SK-N-SH (cell line): ENCODE results near the gene SOX3. TPM values are rescaled to one million over a fixed set of nuclear protein-coding genes. Genes with fewer than 3 reads are reported as not detected.

ENCODE experiments used
- CTCF ChIA-PET: fragments of 300-600, 350-600 bp; formaldehyde crosslinking; extraction: SDS; loops from one replicate; lab custom pipeline; 2021; lab: Yijun Ruan, JAX
- POLR2A ChIA-PET: fragments of 350-600 bp; sonication (Branson Sonifier 250); formaldehyde crosslinking; extraction: SDS; loops from one replicate; lab custom pipeline; 2020; ENCODE audit warnings: antibody characterized with exemption, inconsistent platforms; lab: Yijun Ruan, JAX
- DNase-seq: peaks from one replicate; pipeline ENCODE4 v3.0.0; 2012
- H2AFZ ChIP-seq: fragments of 200-600 bp; sonication (generic); 2 replicates; pipeline ENCODE4 v1.8.1; 2016; ENCODE audit warnings: antibody characterized with exemption, mild to moderate bottlenecking, low read depth
- H3F3A ChIP-seq: fragments of 200-600 bp; sonication (generic); replicated peaks from 2 replicates; pipeline ENCODE3; 2016; ENCODE audit warnings: antibody characterized with exemption, mild to moderate bottlenecking; ENCODE audit not compliant: insufficient read depth
- H3K27ac ChIP-seq, 2 experiments: fragments of 200-500 bp in 1 of 2; fragments of 200-600 bp in 1 of 2; sonication (Bioruptor generic) in 1 of 2; sonication (generic), shearing (Covaris generic) in 1 of 2; 2 replicates each; pipeline versions ENCODE4 v1.5.1 to v1.6.1; 2014 to 2016; ENCODE audit warnings: low read depth in 2 of 2, inconsistent platforms in 1 of 2, low read length in 1 of 2, mild to moderate bottlenecking in 1 of 2, mixed read lengths in 1 of 2
- H3K27me3 ChIP-seq: fragments of 200-600 bp; sonication (generic), shearing (Covaris generic); 2 replicates; pipeline ENCODE4 v1.6.1; 2016; ENCODE audit warnings: mixed run types; ENCODE audit not compliant: insufficient read depth
- H3K36me3 ChIP-seq, 2 experiments: fragments of 200-500 bp in 1 of 2; fragments of 200-600 bp in 1 of 2; sonication (Bioruptor generic) in 1 of 2; sonication (generic) in 1 of 2; replicated peaks in 1 of 2; 2 replicates each; pipeline versions ENCODE3 to v1.5.1; 2014 to 2016; ENCODE audit warnings: low read length in 1 of 2, mild to moderate bottlenecking in 1 of 2; ENCODE audit not compliant: insufficient read depth in 2 of 2, control insufficient read depth in 1 of 2
- H3K4me1 ChIP-seq, 2 experiments: fragments of 200-500 bp in 1 of 2; fragments of 200-600 bp in 1 of 2; sonication (Bioruptor generic) in 1 of 2; sonication (generic), shearing (Covaris generic) in 1 of 2; 2 replicates each; pipeline versions ENCODE4 v1.5.1 to v1.6.1; 2014 to 2016; ENCODE audit warnings: low read depth in 1 of 2, low read length in 1 of 2, mixed run types in 1 of 2; ENCODE audit not compliant: insufficient read depth in 2 of 2, control insufficient read depth in 1 of 2
- H3K4me2 ChIP-seq: fragments of 200-600 bp; sonication (generic), shearing (Covaris generic); 2 replicates; pipeline ENCODE4 v1.6.1; 2017; ENCODE audit warnings: mixed run types
- H3K4me3 ChIP-seq, 2 experiments: fragments of 200-500 bp in 1 of 2; fragments of 200-600 bp in 1 of 2; sonication (Bioruptor generic) in 1 of 2; sonication (generic), shearing (Covaris generic) in 1 of 2; 2 replicates each; pipeline versions ENCODE4 v1.5.1 to v1.8.1; 2014 to 2016; ENCODE audit warnings: low read depth in 2 of 2, inconsistent platforms in 1 of 2, low read length in 1 of 2, mild to moderate bottlenecking in 1 of 2, mixed read lengths in 1 of 2, moderate library complexity in 1 of 2
- H3K79me2 ChIP-seq: fragments of 200-600 bp; sonication (generic); 2 replicates; pipeline ENCODE4 v1.8.1; 2017; ENCODE audit warnings: mild to moderate bottlenecking; ENCODE audit not compliant: insufficient read depth
- H3K9ac ChIP-seq: fragments of 200-600 bp; sonication (generic); 2 replicates; pipeline ENCODE4 v1.6.1; 2017; ENCODE audit warnings: mixed run types
- H3K9me2 ChIP-seq: fragments of 200-600 bp; sonication (generic); 2 replicates; pipeline ENCODE4 v1.6.1; 2017; ENCODE audit warnings: mixed run types
- H3K9me3 ChIP-seq: fragments of 200-600 bp; sonication (generic); 2 replicates; pipeline ENCODE4 v1.6.1; 2017; ENCODE audit warnings: mixed run types, mild to moderate bottlenecking, moderate library complexity
- H4K20me1 ChIP-seq: fragments of 200-600 bp; sonication (generic); 2 replicates; pipeline ENCODE4 v1.6.1; 2017; ENCODE audit warnings: mild to moderate bottlenecking, mixed run types; ENCODE audit not compliant: insufficient read depth
- ELF1 ChIP-seq: IDR thresholded peaks from 2 replicates; pipeline ENCODE4 v1.4.0; 2012
- EP300 ChIP-seq, 2 experiments: IDR thresholded peaks; 2 replicates each; pipeline versions ENCODE4 v1.4.0 to v1.6.1; 2012; ENCODE audit warnings: borderline replicate concordance in 1 of 2, low read depth in 1 of 2, low read length in 1 of 2
- FOXJ3 ChIP-seq: sonication (generic); formaldehyde crosslinking; IDR thresholded peaks from 2 replicates; pipeline ENCODE4 v1.5.1; 2020; ENCODE audit warnings: mild to moderate bottlenecking, missing genetic modification reagents
- FOXM1 ChIP-seq: IDR thresholded peaks from 2 replicates; pipeline ENCODE4 v1.4.0; 2012; ENCODE audit warnings: low read depth, mild to moderate bottlenecking
- GATA2 ChIP-seq: sonication (generic); formaldehyde crosslinking; IDR thresholded peaks from 2 replicates; pipeline ENCODE4 v1.5.0; 2020; ENCODE audit warnings: mild to moderate bottlenecking, missing genetic modification reagents
- JUND ChIP-seq: IDR thresholded peaks from 2 replicates; pipeline ENCODE4 v1.4.0; 2012
- MEF2A ChIP-seq: IDR thresholded peaks from 2 replicates; pipeline ENCODE4 v1.4.0; 2012; ENCODE audit warnings: low read depth, borderline replicate concordance
- MXI1 ChIP-seq: IDR thresholded peaks from 2 replicates; pipeline ENCODE4 v1.6.1; 2012; ENCODE audit warnings: mild to moderate bottlenecking, low read depth, low read length, improper control_type of control experiment
- NFIC ChIP-seq: IDR thresholded peaks from 2 replicates; pipeline ENCODE4 v1.4.0; 2012; ENCODE audit warnings: borderline replicate concordance
- POLR2AphosphoS5 ChIP-seq: IDR thresholded peaks from 2 replicates; pipeline ENCODE4 v1.6.1; 2012; ENCODE audit warnings: low read depth, low read length
- WGBS: methylation state at CpG from one replicate; pipeline ENCODE4 v1.1.6; 2017; ENCODE audit warnings: low lambda C conversion rate; 5-methylcytosine and 5-hydroxymethylcytosine counted together
- polyA plus RNA-seq, 3 experiments: library from polyadenylated mRNA; depleted of rRNA; stranded (reverse); fragments of >200 nt; gene quantifications; 2 replicates each; pipeline ENCODE4 v1.2.3, GENCODE V29; 2012
- TF ChIP-seq, protein P1 (sequence below): IDR thresholded peaks from 2 replicates; pipeline ENCODE4 v1.4.0; 2012; ENCODE audit warnings: low read depth, borderline replicate concordance
- TF ChIP-seq, protein P2 (sequence below): IDR thresholded peaks from 2 replicates; pipeline ENCODE4 v1.4.0; 2012; ENCODE audit warnings: low read depth
- TF ChIP-seq, protein P3 (sequence below): fragments of 150-350 bp; IDR thresholded peaks from 2 replicates; pipeline ENCODE4 v1.6.1; 2016; ENCODE audit warnings: mild to moderate bottlenecking, low read depth, low read length
- TF ChIP-seq, protein P4 (sequence below): fragments of 150-350 bp; IDR thresholded peaks from 2 replicates; pipeline ENCODE4 v1.6.1; 2017; ENCODE audit warnings: antibody characterized with exemption, low read length, low read depth, borderline replicate concordance

The SOX3 gene
- polyA plus RNA-seq, 1 of the 3 experiments (the other 2 are of a cell fraction): not detected

DNA sequence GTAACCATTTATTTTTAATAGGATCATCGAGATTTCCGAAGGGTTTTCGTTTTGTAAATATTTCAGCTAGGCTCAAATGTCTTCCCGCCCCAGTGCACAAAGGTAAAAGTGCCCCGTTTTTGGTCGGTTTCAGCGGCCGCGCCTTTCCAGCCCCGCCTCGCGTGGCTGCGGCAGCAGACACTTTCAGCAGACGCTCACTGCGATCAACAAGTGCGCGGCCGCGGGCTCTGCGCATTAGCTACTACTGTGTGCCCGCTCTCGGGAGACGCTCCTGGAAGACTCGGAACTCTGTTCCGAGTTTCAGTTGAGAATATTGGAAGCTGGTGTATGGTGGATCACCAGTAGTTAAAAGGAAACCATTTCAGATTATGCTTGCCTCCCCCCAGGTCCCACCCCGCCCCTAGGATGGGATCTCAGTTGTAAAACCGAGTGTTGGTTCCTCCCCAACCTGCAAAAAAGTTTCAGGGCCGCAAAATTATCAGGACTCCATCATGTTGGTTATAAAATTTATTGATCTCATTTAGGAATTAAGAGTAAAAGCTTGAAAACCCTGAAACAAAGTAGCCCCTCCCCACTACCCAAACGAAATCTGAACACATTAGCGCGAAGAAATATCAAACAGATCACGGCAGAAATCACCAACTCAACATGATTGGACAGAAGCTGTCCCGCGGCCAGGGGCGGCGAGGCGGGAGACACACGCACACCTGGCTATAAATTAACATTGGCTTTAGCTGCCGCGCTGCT is 2.2 kb downstream of the SOX3 start:
- H3K4me2 ChIP-seq: 0 out of 2 replicates have a peak overlapping the region, but pooled peaks have one; percentile 33
- no peak overlapping the region for H3K9ac ChIP-seq
- no peaks in the 10 kb centered on the region for H3K9me3 ChIP-seq
- peaks cover 79% of the 10 kb centered on the region for H3K27me3 ChIP-seq
- no peaks in the 10 kb centered on the region for H3K36me3 ChIP-seq
- H2AFZ ChIP-seq: no peak overlapping the region
- no peak overlapping the region for H3K27ac ChIP-seq
- no peaks in the 10 kb centered on the region for H3K9me2 ChIP-seq
- TF ChIP-seq EP300 (IDR thresholded peaks at IDR 0.05; ENCODE audit: borderline replicate concordance in 1 of 2, low read depth in 1 of 2, low read length in 1 of 2) (no peak), FOXJ3 (no peak), NFIC (no peak), MXI1 (no peak), POLR2AphosphoS5 (no peak), MEF2A (no peak), FOXM1 (no peak), ELF1 (no peak), GATA2 (CRISPR knock-in tag) (no peak), JUND (no peak)
- TF ChIP-seq, protein P1, sequence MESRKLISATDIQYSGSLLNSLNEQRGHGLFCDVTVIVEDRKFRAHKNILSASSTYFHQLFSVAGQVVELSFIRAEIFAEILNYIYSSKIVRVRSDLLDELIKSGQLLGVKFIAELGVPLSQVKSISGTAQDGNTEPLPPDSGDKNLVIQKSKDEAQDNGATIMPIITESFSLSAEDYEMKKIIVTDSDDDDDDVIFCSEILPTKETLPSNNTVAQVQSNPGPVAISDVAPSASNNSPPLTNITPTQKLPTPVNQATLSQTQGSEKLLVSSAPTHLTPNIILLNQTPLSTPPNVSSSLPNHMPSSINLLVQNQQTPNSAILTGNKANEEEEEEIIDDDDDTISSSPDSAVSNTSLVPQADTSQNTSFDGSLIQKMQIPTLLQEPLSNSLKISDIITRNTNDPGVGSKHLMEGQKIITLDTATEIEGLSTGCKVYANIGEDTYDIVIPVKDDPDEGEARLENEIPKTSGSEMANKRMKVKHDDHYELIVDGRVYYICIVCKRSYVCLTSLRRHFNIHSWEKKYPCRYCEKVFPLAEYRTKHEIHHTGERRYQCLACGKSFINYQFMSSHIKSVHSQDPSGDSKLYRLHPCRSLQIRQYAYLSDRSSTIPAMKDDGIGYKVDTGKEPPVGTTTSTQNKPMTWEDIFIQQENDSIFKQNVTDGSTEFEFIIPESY: no peak
- TF ChIP-seq, protein P2, sequence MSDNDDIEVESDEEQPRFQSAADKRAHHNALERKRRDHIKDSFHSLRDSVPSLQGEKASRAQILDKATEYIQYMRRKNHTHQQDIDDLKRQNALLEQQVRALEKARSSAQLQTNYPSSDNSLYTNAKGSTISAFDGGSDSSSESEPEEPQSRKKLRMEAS: no peak
- TF ChIP-seq, protein P3, sequence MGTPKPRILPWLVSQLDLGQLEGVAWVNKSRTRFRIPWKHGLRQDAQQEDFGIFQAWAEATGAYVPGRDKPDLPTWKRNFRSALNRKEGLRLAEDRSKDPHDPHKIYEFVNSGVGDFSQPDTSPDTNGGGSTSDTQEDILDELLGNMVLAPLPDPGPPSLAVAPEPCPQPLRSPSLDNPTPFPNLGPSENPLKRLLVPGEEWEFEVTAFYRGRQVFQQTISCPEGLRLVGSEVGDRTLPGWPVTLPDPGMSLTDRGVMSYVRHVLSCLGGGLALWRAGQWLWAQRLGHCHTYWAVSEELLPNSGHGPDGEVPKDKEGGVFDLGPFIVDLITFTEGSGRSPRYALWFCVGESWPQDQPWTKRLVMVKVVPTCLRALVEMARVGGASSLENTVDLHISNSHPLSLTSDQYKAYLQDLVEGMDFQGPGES: no peak
- TF ChIP-seq, protein P4, sequence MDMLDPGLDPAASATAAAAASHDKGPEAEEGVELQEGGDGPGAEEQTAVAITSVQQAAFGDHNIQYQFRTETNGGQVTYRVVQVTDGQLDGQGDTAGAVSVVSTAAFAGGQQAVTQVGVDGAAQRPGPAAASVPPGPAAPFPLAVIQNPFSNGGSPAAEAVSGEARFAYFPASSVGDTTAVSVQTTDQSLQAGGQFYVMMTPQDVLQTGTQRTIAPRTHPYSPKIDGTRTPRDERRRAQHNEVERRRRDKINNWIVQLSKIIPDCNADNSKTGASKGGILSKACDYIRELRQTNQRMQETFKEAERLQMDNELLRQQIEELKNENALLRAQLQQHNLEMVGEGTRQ: no peak
- TF ChIP-seq, all 33 proteins: peak for 0
- H4K20me1 ChIP-seq: no peaks in the 10 kb centered on the region
- 25% methylated on average over 38 of the region's 40 CpGs for WGBS
- H3K4me3 ChIP-seq: no peak overlapping the region
- POLR2A ChIA-PET: no interaction called here
- CTCF ChIA-PET: interaction anchor here (1.0 kb wide), 1 partner anchor 13 kb away, joined by 3 read pairs; no protein-coding TSS in a partner anchor
- no peaks in the 10 kb centered on the region for H3K79me2 ChIP-seq
- H3F3A ChIP-seq: no peaks in the 10 kb centered on the region
- DNase-seq: peak; percentile 6
- H3K4me1 ChIP-seq: no peaks in the 10 kb centered on the region; a peak in 1 of 4 replicates
